Lower leg skin (tissue), 3 donors: Measurements from ENCODE around the gene HARS1.

Experiments used
- POLR2A ChIP-seq, 2 donors: fragments of 450-650 bp; IDR thresholded peaks; one replicate each; pipeline ENCODE4 v1.6.1; 2016 to 2017; ENCODE audit warnings: antibody characterized with exemption in 2 of 2, mild to moderate bottlenecking in 1 of 2, moderate library complexity in 1 of 2
- TF ChIP-seq, protein P1 (sequence below), 3 donors: fragments of 450-650 bp; IDR thresholded peaks; one replicate each; pipeline ENCODE4 v1.5.1; 2016; ENCODE audit warnings: antibody characterized with exemption in 3 of 3, mild to moderate bottlenecking in 3 of 3, moderate library complexity in 2 of 3

GRCh38 chr5:140631036-140631417 lies 60.1 kb downstream of the HARS1 start:
- TF ChIP-seq, protein P1, sequence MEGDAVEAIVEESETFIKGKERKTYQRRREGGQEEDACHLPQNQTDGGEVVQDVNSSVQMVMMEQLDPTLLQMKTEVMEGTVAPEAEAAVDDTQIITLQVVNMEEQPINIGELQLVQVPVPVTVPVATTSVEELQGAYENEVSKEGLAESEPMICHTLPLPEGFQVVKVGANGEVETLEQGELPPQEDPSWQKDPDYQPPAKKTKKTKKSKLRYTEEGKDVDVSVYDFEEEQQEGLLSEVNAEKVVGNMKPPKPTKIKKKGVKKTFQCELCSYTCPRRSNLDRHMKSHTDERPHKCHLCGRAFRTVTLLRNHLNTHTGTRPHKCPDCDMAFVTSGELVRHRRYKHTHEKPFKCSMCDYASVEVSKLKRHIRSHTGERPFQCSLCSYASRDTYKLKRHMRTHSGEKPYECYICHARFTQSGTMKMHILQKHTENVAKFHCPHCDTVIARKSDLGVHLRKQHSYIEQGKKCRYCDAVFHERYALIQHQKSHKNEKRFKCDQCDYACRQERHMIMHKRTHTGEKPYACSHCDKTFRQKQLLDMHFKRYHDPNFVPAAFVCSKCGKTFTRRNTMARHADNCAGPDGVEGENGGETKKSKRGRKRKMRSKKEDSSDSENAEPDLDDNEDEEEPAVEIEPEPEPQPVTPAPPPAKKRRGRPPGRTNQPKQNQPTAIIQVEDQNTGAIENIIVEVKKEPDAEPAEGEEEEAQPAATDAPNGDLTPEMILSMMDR (IDR thresholded peaks at IDR 0.05): no peak
- TF ChIP-seq POLR2A (IDR thresholded peaks at IDR 0.05): no peak
